ENCODE data around the gene CD82. TPM values are rescaled to one million over a fixed set of nuclear protein-coding genes. Genes with fewer than 3 reads are reported as not detected.

CD82 gene
- total and polyA plus RNA-seq, 12 donors = 18.5 to 70.4 (median 35.2) TPM

DNA sequence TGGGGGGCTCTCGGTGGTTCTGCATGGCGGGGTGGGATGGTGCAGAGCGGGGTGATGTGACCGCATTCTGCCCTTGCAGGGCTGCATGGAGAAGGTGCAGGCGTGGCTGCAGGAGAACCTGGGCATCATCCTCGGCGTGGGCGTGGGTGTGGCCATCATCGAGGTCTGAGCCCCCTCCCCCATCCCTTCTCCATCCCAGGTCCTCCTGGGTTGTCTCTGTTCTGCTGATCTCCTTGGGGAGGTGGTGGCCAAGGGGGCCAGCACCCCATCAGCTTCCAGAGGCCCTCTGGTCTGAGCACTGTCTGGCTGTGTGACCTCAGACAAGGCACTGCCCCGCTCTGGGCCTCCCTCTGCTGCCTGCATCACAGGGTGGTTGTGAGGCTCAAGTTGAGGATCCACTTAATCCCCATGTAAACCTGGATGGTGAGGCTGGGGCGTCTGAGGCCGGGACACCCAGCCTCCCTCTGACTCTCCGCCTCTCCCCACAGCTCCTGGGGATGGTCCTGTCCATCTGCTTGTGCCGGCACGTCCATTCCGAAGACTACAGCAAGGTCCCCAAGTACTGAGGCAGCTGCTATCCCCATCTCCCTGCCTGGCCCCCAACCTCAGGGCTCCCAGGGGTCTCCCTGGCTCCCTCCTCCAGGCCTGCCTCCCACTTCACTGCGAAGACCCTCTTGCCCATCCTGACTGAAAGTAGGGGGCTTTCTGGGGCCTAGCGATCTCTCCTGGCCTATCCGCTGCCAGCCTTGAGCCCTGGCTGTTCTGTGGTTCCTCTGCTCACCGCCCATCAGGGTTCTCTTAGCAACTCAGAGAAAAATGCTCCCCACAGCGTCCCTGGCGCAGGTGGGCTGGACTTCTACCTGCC lies 53.3 kb downstream of the CD82 start:
- ATAC-seq (no peak), DNase-seq (peak in 1 of 2 donors; percentile 3)
- TF ChIP-seq CTCF (IDR thresholded peaks at IDR 0.05) = no peak
- WGBS, 2 donors = 94% methylated on average over 22 of the region's 22 CpGs
- no peaks in the 10 kb centered on the region for H3K9me3 ChIP-seq
- peaks cover 6 to 64% (median 40%) of the 10 kb centered on the region in 9 donors for H3K4me1 ChIP-seq
- no peak overlapping the region for H3K27ac ChIP-seq
- peaks cover 0 to 45% (median 0%) of the 10 kb centered on the region in 9 donors for H3K36me3 ChIP-seq
- H3K4me3 ChIP-seq = no peak overlapping the region
- intact Hi-C loops (cut with DNase I) = loop anchor here in 1 of 10 donors (5.0 kb wide), 1 partner anchor 331 kb away; no protein-coding TSS in a partner anchor
- no peaks in the 10 kb centered on the region for H3K27me3 ChIP-seq

- WGBS, 2 donors = 84 to 94% methylated on average over 5 of the region's 5 CpGs
- H3K4me1 ChIP-seq = peaks cover 12 to 62% (median 39%) of the 10 kb centered on the region in 9 donors
- no peak for TF ChIP-seq CTCF (IDR thresholded peaks at IDR 0.05)
- no peaks in the 10 kb centered on the region for H3K27me3 ChIP-seq
- DNase-seq (peak in 1 of 2 donors; percentile 2), ATAC-seq (no peak)
- intact Hi-C loops (cut with DNase I) = loop anchor here (2.0 to 10.0 kb wide), 10 partner anchors 104 to 487 kb away; partner anchors contain the start of gene TSPAN18 (in 5 of the 10)
- H3K9me3 ChIP-seq = no peaks in the 10 kb centered on the region
- H3K36me3 ChIP-seq = peaks cover 0 to 39% (median 0%) of the 10 kb centered on the region in 9 donors
- H3K4me3 ChIP-seq = no peak overlapping the region
- H3K27ac ChIP-seq = no peak overlapping the region
Observed at GRCh38 chr11:44620328-44620725, 54.9 kb downstream of the CD82 start.

GRCh38 chr11:44621140-44621681 lies 55.7 kb downstream of the CD82 start:
- Histone ChIP-seq H3K27ac (no peak overlapping the region), H3K4me1 (peaks cover 12 to 54% (median 37%) of the 10 kb centered on the region in 9 donors), H3K27me3 (no peaks in the 10 kb centered on the region), H3K36me3 (peaks cover 0 to 32% (median 0%) of the 10 kb centered on the region in 9 donors), H3K4me3 (peak overlapping the region in 6 of 10 donors; percentile 10 to 39 (median 33)), H3K9me3 (peaks cover 0 to under 1% (median 0%) of the 10 kb centered on the region in 11 donors)
- intact Hi-C loops (cut with DNase I) = loop anchor here (1.0 to 10.0 kb wide), 11 partner anchors 104 to 486 kb away; partner anchors contain the start of gene TSPAN18 (in 5 of the 10)
- DNase-seq = peak; percentile 76 to 83
- TF ChIP-seq CTCF (IDR thresholded peaks at IDR 0.05) = peak; percentile 97 to 99 (median 98)
- peak; percentile 62 to 82 (median 70) for ATAC-seq
- 10 to 15% methylated on average over 24 of the region's 24 CpGs for WGBS, 2 donors

GRCh38 chr11:44621784-44622183 lies 56.3 kb downstream of the CD82 start:
- 73 to 77% methylated on average over 8 of the region's 8 CpGs for WGBS, 2 donors
- ATAC-seq (no peak), DNase-seq (peak in 1 of 2 donors; percentile 6)
- H3K27ac ChIP-seq = peak overlapping the region in 1 of 10 donors; percentile 2
- intact Hi-C loops (cut with DNase I) = loop anchor here (1.0 to 10.0 kb wide), 12 partner anchors 103 to 486 kb away; partner anchors contain the start of gene TSPAN18 (in 5 of the 10)
- peaks cover 12 to 49% (median 36%) of the 10 kb centered on the region in 9 donors for H3K4me1 ChIP-seq
- H3K9me3 ChIP-seq = peaks cover 0 to 7% (median 0%) of the 10 kb centered on the region in 11 donors
- H3K4me3 ChIP-seq = no peak overlapping the region
- no peaks in the 10 kb centered on the region for H3K27me3 ChIP-seq
- H3K36me3 ChIP-seq = peaks cover 0 to 26% (median 0%) of the 10 kb centered on the region in 9 donors
- no peak for TF ChIP-seq CTCF (IDR thresholded peaks at IDR 0.05)

All from heart right ventricle (tissue), 16 donors.